HepG2 (cell line): ENCODE measurements around the gene ALDH18A1. TPM values are rescaled to one million over a fixed set of nuclear protein-coding genes. Genes with fewer than 3 reads are reported as not detected.

ENCODE experiments used
- ATAC-seq: fragments of 200-7000 bp; cut with Tn5 transposase; 3 replicates; pipeline ENCODE4 v1.9.1; 2020; ENCODE audit warnings: mild to moderate bottlenecking, moderate library complexity
- Bru-seq: library from RNA; stranded (reverse); fragments of 400-500 nt; gene quantifications from one replicate; lab custom pipeline; 2021; lab: Mats Ljungman, UMichigan
- BruChase-seq, 2 experiments: library from RNA; stranded (reverse); fragments of 400-500 nt; gene quantifications; one replicate each; lab custom pipeline; 2021; lab: Mats Ljungman, UMichigan
- BruUV-seq: library from RNA; stranded (reverse); fragments of 400-500 nt; replicated peaks from 2 replicates; lab custom pipeline; 2021; lab: Mats Ljungman, UMichigan
- CTCF ChIA-PET: fragments of 300-600 bp; formaldehyde crosslinking; extraction: SDS; loops from one replicate; lab custom pipeline; 2021; ENCODE audit warnings: low total read pairs, inconsistent platforms, low intra/inter-chr PET ratio; lab: Yijun Ruan, JAX
- POLR2A ChIA-PET: fragments of 350-600 bp; sonication (Branson Sonifier 250); formaldehyde crosslinking; loops from one replicate; lab custom pipeline; 2020; ENCODE audit warnings: antibody characterized with exemption, inconsistent platforms; lab: Yijun Ruan, JAX
- DNase-seq: peaks from one replicate; pipeline ENCODE4 v3.0.0-alpha.2; 2015; ENCODE audit warnings: low spot score
- FAIRE-seq: peaks from 3 replicates; lab custom pipeline; 2011; peaks lifted over from hg19 to GRCh38; lab: Jason Lieb, UNC
- H2AFZ ChIP-seq: one replicate; pipeline ENCODE4 v1.6.1; 2011; ENCODE audit warnings: low read length, inconsistent platforms
- H3K27ac ChIP-seq: fragments of 300-600 bp; 3 replicates; pipeline ENCODE4 v1.8.0; 2011; ENCODE audit warnings: mixed run types, mild to moderate bottlenecking, mixed read lengths, low read length, inconsistent platforms; ENCODE audit not compliant: insufficient read depth; ENCODE audit errors: extremely low read length
- H3K27me3 ChIP-seq, 2 experiments: fragments of 200-600 bp in 1 of 2; 2 replicates in 1 of 2; 3 replicates in 1 of 2; pipeline versions ENCODE4 v1.6.0 to v1.8.0; 2011; ENCODE audit warnings: low read length in 2 of 2, mild to moderate bottlenecking in 2 of 2, moderate library complexity in 2 of 2, inconsistent platforms in 1 of 2; ENCODE audit not compliant: insufficient read depth in 2 of 2, control insufficient read depth in 1 of 2
- H3K36me3 ChIP-seq, 2 experiments: fragments of 200-600 bp in 1 of 2; replicated peaks in 1 of 2; 2 replicates in 1 of 2; 3 replicates in 1 of 2; pipeline versions ENCODE4 v1.5.1 to v1.8.0; 2011; ENCODE audit warnings: low read length in 2 of 2, inconsistent platforms in 1 of 2; ENCODE audit not compliant: insufficient read depth in 2 of 2, control insufficient read depth in 1 of 2
- H3K4me1 ChIP-seq: 2 replicates; pipeline ENCODE4 v1.5.1; 2012; ENCODE audit warnings: low read length, inconsistent platforms; ENCODE audit not compliant: insufficient read depth
- H3K4me2 ChIP-seq: 2 replicates; pipeline ENCODE4 v1.6.0; 2011; ENCODE audit warnings: low read depth, low read length, inconsistent platforms
- H3K4me3 ChIP-seq, 3 experiments: fragments of 200-600 bp in 1 of 3; sonication (generic), shearing (Covaris generic) in 1 of 3; replicated peaks in 1 of 3; 2 replicates each; pipeline ENCODE4 v1.5.1; 2011 to 2016; ENCODE audit warnings: low read length in 3 of 3, inconsistent platforms in 2 of 3, low read depth in 2 of 3, mild to moderate bottlenecking in 2 of 3, control low read depth in 1 of 3, mixed read lengths in 1 of 3; ENCODE audit not compliant: insufficient read depth in 1 of 3
- H3K79me2 ChIP-seq: one replicate; pipeline ENCODE4 v1.6.1; 2011; ENCODE audit warnings: low read length, inconsistent platforms; ENCODE audit not compliant: insufficient read depth
- H3K9ac ChIP-seq: 2 replicates; pipeline ENCODE4 v1.6.0; 2011; ENCODE audit warnings: mild to moderate bottlenecking, low read depth, low read length, inconsistent platforms; ENCODE audit not compliant: insufficient read depth
- H3K9me3 ChIP-seq: 2 replicates; pipeline ENCODE4 v1.5.1; 2012; ENCODE audit warnings: mild to moderate bottlenecking, low read length
- H4K20me1 ChIP-seq: 2 replicates; pipeline ENCODE4 v1.6.0; 2011; ENCODE audit warnings: inconsistent platforms, mild to moderate bottlenecking, low read length, moderate library complexity; ENCODE audit not compliant: insufficient read depth
- AHR ChIP-seq: IDR thresholded peaks from 2 replicates; pipeline ENCODE4 v1.6.1; 2018; ENCODE audit warnings: missing genetic modification reagents, missing compliant biosample characterization
- BHLHE40 ChIP-seq: IDR thresholded peaks from 2 replicates; pipeline ENCODE4 v1.6.1; 2011; ENCODE audit warnings: low read length, improper control_type of control experiment
- ISL2 ChIP-seq: sonication (generic); formaldehyde crosslinking; IDR thresholded peaks from 2 replicates; pipeline ENCODE4 v1.5.0; 2020; ENCODE audit warnings: missing genetic modification reagents
- KIAA2018 ChIP-seq: sonication (generic); formaldehyde crosslinking; IDR thresholded peaks from 2 replicates; pipeline ENCODE4 v1.5.0; 2020; ENCODE audit warnings: mild to moderate bottlenecking, missing genetic modification reagents, borderline replicate concordance
- MAX ChIP-seq: IDR thresholded peaks from 2 replicates; pipeline ENCODE4 v1.6.1; 2012; ENCODE audit warnings: inconsistent platforms
- ZKSCAN1 ChIP-seq: fragments of 150-350 bp; IDR thresholded peaks from 2 replicates; pipeline ENCODE4 v1.6.1; 2014; ENCODE audit warnings: low read length
- ZNF468 ChIP-seq: sonication (generic); formaldehyde crosslinking; IDR thresholded peaks from 2 replicates; pipeline ENCODE4 v1.8.0; 2022; ENCODE audit warnings: mild to moderate bottlenecking, moderate library complexity, missing genetic modification reagents
- ZNF780A ChIP-seq: sonication (generic); formaldehyde crosslinking; IDR thresholded peaks from 2 replicates; pipeline ENCODE4 v1.8.0; 2022; ENCODE audit warnings: mild to moderate bottlenecking, missing genetic modification reagents, moderate library complexity
- WGBS: methylation state at CpG from one replicate; pipeline ENCODE4 v1.1.6; 2017; ENCODE audit warnings: low lambda C conversion rate; 5-methylcytosine and 5-hydroxymethylcytosine counted together
- in situ Hi-C: cut with HindIII; loops from 2 replicates; pipeline ENCODE4 v1.10.0; 2017; ENCODE audit warnings: low pct_unique_long_range_greater_than_20kb; ENCODE audit not compliant: extremely low pct_ligation_motif_present
- intact Hi-C: fragments of 100-400 bp; cut with micrococcal nuclease; formaldehyde crosslinking; loops from one replicate; pipeline ENCODE4 v1.10.0; 2022; ENCODE audit not compliant: unreplicated experiment
- long read RNA-seq, 2 experiments: library from RNA in 1 of 2; library from polyadenylated mRNA in 1 of 2; stranded (forward) in 1 of 2; unstranded in 1 of 2; transcript quantifications; one replicate each; pipeline ENCODE4 v2.0.0, GENCODE V29; 2019 to 2022
- polyA minus RNA-seq, 3 experiments: library from RNA; depleted of rRNA, polyadenylated mRNA; stranded (reverse); fragments of >200 nt; gene quantifications; 2 replicates each; pipeline ENCODE4 v1.2.3, GENCODE V29; 2011; ENCODE audit warnings: low replicate concordance in 1 of 3
- polyA plus RNA-seq, 8 experiments: library from polyadenylated mRNA; depleted of rRNA in 3 of 8; stranded (reverse) in 7 of 8; unstranded in 1 of 8; fragments of >200 nt; fragmentation: Illumina TruSeq in 4 of 8; extraction: Trizol in 4 of 8; gene quantifications; 2 replicates each; pipeline versions ENCODE4 v1.2.1 to v1.2.3, GENCODE V29; 2011 to 2016; ENCODE audit warnings: low read depth in 4 of 8, missing spikeins in 1 of 8, mixed read lengths in 1 of 8; ENCODE audit not compliant: insufficient read depth in 1 of 8
- total RNA-seq, 5 experiments: library from RNA; depleted of rRNA; stranded (reverse); fragments of >200 nt; fragmentation: Illumina TruSeq; extraction: Trizol; gene quantifications; 2 replicates each; pipeline ENCODE4 v1.2.3, GENCODE V29; 2016; ENCODE audit warnings: low read depth in 1 of 5

Gene ALDH18A1
- 98.4 and 263 TPM in 2 replicates for total RNA-seq (2016; rRNA removed; fragmentation: Illumina TruSeq; extraction: Trizol)
- 20.5 and 24.5 TPM in 2 replicates for total RNA-seq (2016; cell fraction: cytosol; rRNA removed; fragmentation: Illumina TruSeq; extraction: Trizol; ENCODE audit: low read depth)
- total RNA-seq (2016; cell fraction: insoluble cytoplasmic fraction; rRNA removed; fragmentation: Illumina TruSeq; extraction: Trizol), result 83.4 and 264 TPM in 2 replicates
- total RNA-seq (2016; cell fraction: membrane; rRNA removed; fragmentation: Illumina TruSeq; extraction: Trizol), result 60.1 and 67.9 TPM in 2 replicates
- 196 and 225 TPM in 2 replicates for total RNA-seq (2016; cell fraction: nucleus; rRNA removed; fragmentation: Illumina TruSeq; extraction: Trizol)
- 123 and 180 TPM in 2 replicates for polyA plus RNA-seq (2011; rRNA removed)
- polyA plus RNA-seq (2011; cell fraction: cytosol; rRNA removed), result 120 and 133 TPM in 2 replicates
- polyA plus RNA-seq (2011; cell fraction: nucleus; rRNA removed), result 113 and 161 TPM in 2 replicates
- 117 and 149 TPM in 2 replicates for polyA plus RNA-seq (2012)
- polyA plus RNA-seq (2016; cell fraction: cytosol; fragmentation: Illumina TruSeq; extraction: Trizol; ENCODE audit: low read depth), result 15.9 and 16.2 TPM in 2 replicates
- 74.3 and 86.8 TPM in 2 replicates for polyA plus RNA-seq (2016; cell fraction: insoluble cytoplasmic fraction; fragmentation: Illumina TruSeq; extraction: Trizol; ENCODE audit: low read depth)
- polyA plus RNA-seq (2016; cell fraction: membrane; fragmentation: Illumina TruSeq; extraction: Trizol; ENCODE audit: low read depth), result 36.1 and 41.4 TPM in 2 replicates
- polyA plus RNA-seq (2016; cell fraction: nucleus; fragmentation: Illumina TruSeq; extraction: Trizol; ENCODE audit: insufficient read depth, low read depth), result 186 and 203 TPM in 2 replicates
- polyA minus RNA-seq (2011; rRNA and poly(A)+ RNA removed; ENCODE audit: low replicate concordance), result 217 and 608 TPM in 2 replicates
- polyA minus RNA-seq (2011; cell fraction: cytosol; rRNA and poly(A)+ RNA removed), result 136 and 168 TPM in 2 replicates
- 114 and 141 TPM in 2 replicates for polyA minus RNA-seq (2011; cell fraction: nucleus; rRNA and poly(A)+ RNA removed)
- percentile 95 among the genes with signal in this experiment for Bru-seq, nascent RNA
- percentile 93 among the genes with signal in this experiment for BruChase-seq, experiment 1, labeled RNA remaining after a 6-hour chase
- BruChase-seq, experiment 2, labeled RNA remaining after a 2-hour chase, result percentile 94 among the genes with signal in this experiment
- long read RNA-seq, experiment 1, transcript ALDH18A1-202 (18 exons, 3,359 nt), result major isoform, 88 of 173 reads
- long read RNA-seq, experiment 1, transcript ALDH18A1-201 (18 exons, 3,337 nt), result minor isoform, 10 of 173 reads
- long read RNA-seq, experiment 1, partial matches to known transcripts, result 46 of 173 reads
- long read RNA-seq, experiment 1, other reads (novel, unspliced or antisense), result 29 of 173 reads
- long read RNA-seq, experiment 2, transcript ALDH18A1-202 (18 exons, 3,359 nt), result major isoform, 137 of 420 reads
- long read RNA-seq, experiment 2, transcript ALDH18A1-201 (18 exons, 3,337 nt), result minor isoform, 15 of 420 reads
- long read RNA-seq, experiment 2, partial matches to known transcripts, result 88 of 420 reads
- long read RNA-seq, experiment 2, other reads (novel, unspliced or antisense), result 180 of 420 reads

DNA sequence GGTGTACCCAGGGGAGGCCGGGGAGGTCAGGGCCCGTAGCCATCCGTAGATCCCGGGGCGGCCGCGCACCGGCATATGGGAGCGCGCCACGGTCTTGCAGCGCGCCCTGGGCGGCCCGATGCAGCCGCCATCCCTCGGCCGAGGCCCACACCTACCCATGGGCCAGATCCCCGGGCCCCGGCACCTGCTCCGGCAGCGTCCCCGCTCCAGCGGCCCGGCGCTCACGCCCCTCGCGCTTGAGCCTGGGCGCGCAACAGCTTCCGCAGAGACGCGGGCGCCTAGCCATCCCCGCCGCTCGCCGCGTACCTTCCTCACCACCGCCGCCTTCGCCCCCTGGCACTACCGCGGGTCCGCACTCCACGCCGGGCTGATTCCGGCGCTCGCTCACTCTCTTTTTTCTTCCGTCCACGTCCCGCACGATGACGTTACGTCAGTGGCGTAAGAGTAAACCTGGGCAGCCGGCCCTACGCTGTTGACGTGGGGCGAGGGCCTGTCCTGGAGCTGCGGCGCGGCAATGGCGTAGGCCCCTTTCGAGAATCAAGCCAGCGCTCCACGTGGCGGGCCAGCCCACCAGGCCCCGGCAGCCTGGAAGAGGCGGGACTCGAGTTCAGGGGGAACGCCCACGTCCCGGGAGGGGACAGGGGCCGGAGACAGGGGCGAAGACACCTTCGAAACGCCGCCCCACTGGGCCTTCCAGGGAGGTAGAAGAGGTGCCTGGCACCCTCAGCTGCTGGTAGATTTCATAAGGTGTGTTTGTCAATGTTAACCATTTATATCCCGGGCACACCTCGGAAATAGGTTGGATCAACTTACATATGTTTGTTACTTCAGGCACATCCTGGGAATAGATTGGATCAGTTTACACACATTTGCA lies at the start of gene ALDH18A1:
TSS of gene ALDH18A1 (minus strand) at position 421 of the 874 bp plus-strand sequence. CDS start 3,334 bp downstream, outside the sequence.
- ChIA-PET CTCF (no interaction called here), POLR2A (interaction anchor here (0.8 to 2.4 kb wide), 5 partner anchors 8 to 37 kb away, joined by 4 to 9 read pairs (median 4); partner anchors contain the start of gene TCTN3)
- peaks cover 9 to 23% of the 10 kb centered on the region in 2 experiments for H3K36me3 ChIP-seq
- H3K4me2 ChIP-seq, result peak within 1 kb of the TSS; percentile 88
- peaks cover 46% of the 10 kb centered on the region for H3K79me2 ChIP-seq
- peak within 1 kb of the TSS; percentile 96 for H3K9ac ChIP-seq
- H2AFZ ChIP-seq, result no peak within 1 kb of the TSS
- DNase-seq (peak; percentile 86), FAIRE-seq (no peak), ATAC-seq (peak; percentile 90)
- H3K27ac ChIP-seq, result peak within 1 kb of the TSS; percentile 69
- intact Hi-C loops, result loop anchor here (1.0 kb wide), 1 partner anchor 21 kb away; no protein-coding TSS in a partner anchor
- 0% methylated on average over 17 of the region's 83 CpGs for WGBS
- no TSS peak for BruUV-seq
- no peaks in the 10 kb centered on the region; a peak in 1 of 5 replicates for H3K27me3 ChIP-seq
- in situ Hi-C loops, result no loop called here
- H4K20me1 ChIP-seq, result no peaks in the 10 kb centered on the region
- peak within 1 kb of the TSS; percentile 75 to 90 (median 85) for H3K4me3 ChIP-seq
- peaks cover 3% of the 10 kb centered on the region; the same call in 1 of the 2 replicates for H3K9me3 ChIP-seq
- H3K4me1 ChIP-seq, result peaks cover 44% of the 10 kb centered on the region
- peak; percentile 64 for TF ChIP-seq ISL2 (CRISPR knock-in tag)
- no peak for TF ChIP-seq ZKSCAN1
- TF ChIP-seq BHLHE40, result no peak
- peak; percentile 57; the same call in 1 of the 2 replicates for TF ChIP-seq ZNF780A (CRISPR knock-in tag)
- no peak for TF ChIP-seq KIAA2018 (CRISPR knock-in tag)
- TF ChIP-seq AHR (CRISPR knock-in tag), result no peak
- no peak for TF ChIP-seq ZNF468 (CRISPR knock-in tag)
- TF ChIP-seq MAX, result peak; percentile 97
